ENCODE data around the gene DBX2. TPM values are rescaled to one million over a fixed set of nuclear protein-coding genes. Genes with fewer than 3 reads are reported as not detected.
"Not testable (repeated sequence)": the region's sequence is repeated elsewhere in the genome, so short reads cannot be mapped to it uniquely, and the experiment has no call there.

The DBX2 gene
- not detected for polyA plus RNA-seq (2013, experiment 1 of 2)
- not detected for polyA plus RNA-seq (2013, experiment 2 of 2)

DNA sequence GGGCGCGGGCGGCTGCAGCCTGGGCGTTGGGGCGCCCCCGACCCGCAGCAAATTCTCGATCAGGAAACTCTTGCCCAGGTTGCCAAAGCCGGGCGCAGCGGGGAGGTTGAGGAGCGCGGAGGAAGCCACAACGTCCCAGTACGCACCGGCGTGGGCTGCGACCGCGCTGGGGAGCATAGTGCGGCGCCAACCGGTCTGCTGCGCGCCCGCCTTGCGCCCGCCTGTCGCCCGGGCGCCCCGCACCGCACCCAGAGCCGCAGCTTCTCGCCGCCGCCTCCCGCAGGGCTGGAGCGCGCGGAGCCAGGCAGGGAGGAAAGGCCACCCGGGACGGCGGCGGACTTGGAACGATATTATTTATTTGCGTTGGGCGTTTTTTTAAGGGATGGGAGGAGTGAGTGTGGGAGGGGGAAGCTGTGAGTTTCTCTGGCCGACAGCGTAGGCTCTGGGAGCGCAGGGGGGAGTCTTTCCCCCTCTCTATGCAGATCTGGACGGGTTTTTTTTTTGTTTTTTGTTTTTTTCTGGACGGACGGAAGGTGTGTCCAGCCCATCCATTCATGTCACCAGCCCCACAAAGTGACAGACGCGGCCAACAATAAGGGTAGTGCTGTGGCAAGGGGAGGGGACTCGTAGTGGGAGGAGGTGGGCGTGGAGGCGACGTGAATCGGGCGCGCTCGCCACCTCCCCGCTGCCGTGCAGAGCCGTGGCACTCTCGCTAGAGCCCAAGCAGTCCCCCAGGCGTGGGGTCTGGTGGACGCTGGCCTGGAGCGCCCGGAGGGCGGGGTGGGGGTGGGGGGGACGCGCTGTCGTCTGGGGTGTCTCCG lies at the start of gene DBX2:
Gene DBX2 (minus strand): TSS at position 349 of the 821 bp plus-strand sequence. CDS start 172 bp downstream, at position 177.
- Histone ChIP-seq H4K8ac (ENCODE audit: low read length) (no peak within 1 kb of the TSS), H3K4ac (ENCODE audit: low read depth in 1 of 2, low read length in 2 of 2) (no peak within 1 kb of the TSS), H3K14ac (ENCODE audit: low read length in 2 of 2) (no peak within 1 kb of the TSS), H3K27me3 (ENCODE audit: control insufficient read depth in 1 of 2, insufficient read depth in 1 of 2, low read length in 2 of 2) (peaks cover 7 to 32% of the 10 kb centered on the region in 2 experiments), H2BK12ac (ENCODE audit: low read length in 2 of 2) (no peak within 1 kb of the TSS), H3K79me1 (replicated peaks; ENCODE audit: low read length, poor library complexity, severe bottlenecking) (no peaks in the 10 kb centered on the region), H2AK5ac (ENCODE audit: low read length, severe bottlenecking) (no peak within 1 kb of the TSS), H3K27ac (ENCODE audit: low read length, poor library complexity, severe bottlenecking) (no peak within 1 kb of the TSS), H2BK15ac (ENCODE audit: low read depth, poor library complexity, severe bottlenecking) (no peak within 1 kb of the TSS), H3K18ac (ENCODE audit: low read depth in 1 of 2, low read length in 2 of 2) (no peak within 1 kb of the TSS), H3K36me3 (ENCODE audit: control insufficient read depth in 1 of 2, insufficient read depth in 2 of 2, low read depth in 1 of 2, low read length in 2 of 2) (no peaks in the 10 kb centered on the region), H2BK120ac (ENCODE audit: low read depth, low read length) (no peak within 1 kb of the TSS), H2BK5ac (ENCODE audit: low read depth, low read length, poor library complexity, severe bottlenecking) (no peak within 1 kb of the TSS), H3K4me2 (ENCODE audit: low read length, poor library complexity, severe bottlenecking) (peak within 1 kb of the TSS; percentile 97), H3K23ac (ENCODE audit: low read length in 2 of 2) (no peak within 1 kb of the TSS), H3K9me3 (ENCODE audit: control insufficient read depth, low read length) (no peaks in the 10 kb centered on the region), H2AFZ (ENCODE audit: low read depth, low read length) (no peak within 1 kb of the TSS), H3K4me1 (ENCODE audit: control insufficient read depth, insufficient read depth, low read depth, low read length) (peaks cover 14% of the 10 kb centered on the region), H4K91ac (ENCODE audit: low read length) (no peak within 1 kb of the TSS), H3K9ac (ENCODE audit: low read length) (peak within 1 kb of the TSS; percentile 73), H3K4me3 (ENCODE audit: insufficient read depth in 1 of 2, low read depth in 1 of 2, low read length in 2 of 2) (peak within 1 kb of the TSS; percentile 51 to 80)
- under 1% methylated on average over 62 of the region's 77 CpGs for WGBS
- no peak for DNase-seq

- Histone ChIP-seq H3K14ac (ENCODE audit: low read length in 2 of 2) (no peak overlapping the region), H3K18ac (ENCODE audit: low read depth in 1 of 2, low read length in 2 of 2) (no peak overlapping the region), H2BK12ac (ENCODE audit: low read length in 2 of 2) (no peak overlapping the region), H3K27ac (ENCODE audit: low read length, poor library complexity, severe bottlenecking) (no peak overlapping the region), H4K91ac (ENCODE audit: low read length) (no peak overlapping the region), H3K4me2 (ENCODE audit: low read length, poor library complexity, severe bottlenecking) (no peak overlapping the region), H2BK120ac (ENCODE audit: low read depth, low read length) (no peak overlapping the region), H2BK5ac (ENCODE audit: low read depth, low read length, poor library complexity, severe bottlenecking) (no peak overlapping the region), H3K23ac (ENCODE audit: low read length in 2 of 2) (no peak overlapping the region), H2BK15ac (ENCODE audit: low read depth, poor library complexity, severe bottlenecking) (no peak overlapping the region), H3K9me3 (ENCODE audit: control insufficient read depth, low read length) (no peaks in the 10 kb centered on the region), H3K36me3 (ENCODE audit: control insufficient read depth in 1 of 2, insufficient read depth in 2 of 2, low read depth in 1 of 2, low read length in 2 of 2) (no peaks in the 10 kb centered on the region), H3K9ac (ENCODE audit: low read length) (no peak overlapping the region), H3K4ac (ENCODE audit: low read depth in 1 of 2, low read length in 2 of 2) (no peak overlapping the region), H2AFZ (ENCODE audit: low read depth, low read length) (no peak overlapping the region), H3K79me1 (replicated peaks; ENCODE audit: low read length, poor library complexity, severe bottlenecking) (no peaks in the 10 kb centered on the region), H3K27me3 (ENCODE audit: control insufficient read depth in 1 of 2, insufficient read depth in 1 of 2, low read length in 2 of 2) (peaks cover 0 to 11% of the 10 kb centered on the region in 2 experiments), H4K8ac (ENCODE audit: low read length) (no peak overlapping the region), H3K4me1 (ENCODE audit: control insufficient read depth, insufficient read depth, low read depth, low read length) (no peaks in the 10 kb centered on the region), H2AK5ac (ENCODE audit: low read length, severe bottlenecking) (no peak overlapping the region), H3K4me3 (ENCODE audit: insufficient read depth in 1 of 2, low read depth in 1 of 2, low read length in 2 of 2) (no peak overlapping the region)
- 96% methylated on average over 2 of the region's 2 CpGs for WGBS
- DNase-seq, result no peak
These were observed 47.9 kb upstream of the DBX2 start for GRCh38 chr12:45098766-45099165.

DNA sequence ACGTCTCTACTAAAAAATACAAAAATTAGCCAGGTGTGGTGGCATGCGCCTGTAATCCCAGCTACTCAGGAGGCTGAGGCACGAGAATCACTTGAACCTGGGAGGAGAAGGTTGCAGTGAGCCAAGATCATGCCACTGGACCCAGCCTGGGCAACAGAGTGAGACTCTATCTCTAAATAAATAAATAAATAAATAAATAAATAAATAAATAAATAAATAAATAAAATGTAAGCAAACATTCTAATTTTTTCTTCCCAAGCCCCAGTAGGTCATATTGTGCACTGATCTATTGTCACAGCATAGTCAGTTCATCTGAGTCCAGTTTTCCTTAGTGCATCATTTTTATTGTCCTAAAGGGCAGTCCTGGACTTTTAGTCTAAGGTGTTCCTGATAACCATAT lies 44.5 kb upstream of the DBX2 start:
- 67% methylated on average over 3 of the region's 3 CpGs for WGBS
- DNase-seq, result not testable (repeated sequence)

DNA sequence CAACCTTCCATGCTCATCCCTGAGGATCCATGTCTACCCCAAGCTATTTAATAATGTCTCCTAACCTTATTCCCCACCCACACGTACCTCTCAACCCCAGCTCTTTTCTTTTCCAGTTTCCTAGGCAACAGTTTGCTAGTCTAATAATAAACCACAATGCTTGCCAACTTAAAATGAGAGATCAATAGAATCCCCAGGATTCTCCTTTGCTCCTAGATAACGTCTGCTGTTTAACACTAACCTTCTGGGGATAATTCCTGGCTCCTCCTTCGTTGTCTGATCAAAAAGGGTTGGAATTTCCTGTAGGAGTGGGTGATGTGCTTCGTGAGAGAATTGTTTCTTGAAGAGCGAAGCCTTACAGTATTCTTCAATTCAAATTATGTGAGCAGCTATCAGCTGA lies 42.2 kb upstream of the DBX2 start:
- Histone ChIP-seq H3K4ac (ENCODE audit: low read depth in 1 of 2, low read length in 2 of 2) (no peak overlapping the region), H3K4me1 (ENCODE audit: control insufficient read depth, insufficient read depth, low read depth, low read length) (no peaks in the 10 kb centered on the region), H2BK12ac (ENCODE audit: low read length in 2 of 2) (no peak overlapping the region), H4K91ac (ENCODE audit: low read length) (no peak overlapping the region), H3K9ac (ENCODE audit: low read length) (no peak overlapping the region), H3K14ac (ENCODE audit: low read length in 2 of 2) (no peak overlapping the region), H2BK120ac (ENCODE audit: low read depth, low read length) (no peak overlapping the region), H3K18ac (ENCODE audit: low read depth in 1 of 2, low read length in 2 of 2) (no peak overlapping the region), H3K4me2 (ENCODE audit: low read length, poor library complexity, severe bottlenecking) (no peak overlapping the region), H4K8ac (ENCODE audit: low read length) (no peak overlapping the region), H2BK15ac (ENCODE audit: low read depth, poor library complexity, severe bottlenecking) (no peak overlapping the region), H2AK5ac (ENCODE audit: low read length, severe bottlenecking) (no peak overlapping the region), H3K27me3 (ENCODE audit: control insufficient read depth in 1 of 2, insufficient read depth in 1 of 2, low read length in 2 of 2) (no peaks in the 10 kb centered on the region), H3K4me3 (ENCODE audit: insufficient read depth in 1 of 2, low read depth in 1 of 2, low read length in 2 of 2) (no peak overlapping the region), H2BK5ac (ENCODE audit: low read depth, low read length, poor library complexity, severe bottlenecking) (no peak overlapping the region), H3K9me3 (ENCODE audit: control insufficient read depth, low read length) (no peaks in the 10 kb centered on the region), H3K36me3 (ENCODE audit: control insufficient read depth in 1 of 2, insufficient read depth in 2 of 2, low read depth in 1 of 2, low read length in 2 of 2) (no peaks in the 10 kb centered on the region), H2AFZ (ENCODE audit: low read depth, low read length) (no peak overlapping the region), H3K23ac (ENCODE audit: low read length in 2 of 2) (no peak overlapping the region), H3K27ac (ENCODE audit: low read length, poor library complexity, severe bottlenecking) (no peak overlapping the region), H3K79me1 (replicated peaks; ENCODE audit: low read length, poor library complexity, severe bottlenecking) (no peaks in the 10 kb centered on the region)
- WGBS, result 23% methylated on average over 4 of the region's 5 CpGs
- no peak for DNase-seq

More for the DNA sequence above, 44.5 kb upstream of the DBX2 start:
- not testable (repeated sequence) for H2AFZ ChIP-seq (ENCODE audit: low read depth, low read length); H3K4me2 ChIP-seq (ENCODE audit: low read length, poor library complexity, severe bottlenecking); H2BK5ac ChIP-seq (ENCODE audit: low read depth, low read length, poor library complexity, severe bottlenecking); H2BK12ac ChIP-seq (ENCODE audit: low read length in 2 of 2); H3K4me3 ChIP-seq (ENCODE audit: insufficient read depth in 1 of 2, low read depth in 1 of 2, low read length in 2 of 2); H3K4ac ChIP-seq (ENCODE audit: low read depth in 1 of 2, low read length in 2 of 2); H2BK120ac ChIP-seq (ENCODE audit: low read depth, low read length); H3K9me3 ChIP-seq (ENCODE audit: control insufficient read depth, low read length); H3K4me1 ChIP-seq (ENCODE audit: control insufficient read depth, insufficient read depth, low read depth, low read length); H4K8ac ChIP-seq (ENCODE audit: low read length); H3K9ac ChIP-seq (ENCODE audit: low read length); H3K27me3 ChIP-seq (ENCODE audit: control insufficient read depth in 1 of 2, insufficient read depth in 1 of 2, low read length in 2 of 2); H3K14ac ChIP-seq (ENCODE audit: low read length in 2 of 2); H2AK5ac ChIP-seq (ENCODE audit: low read length, severe bottlenecking); H3K79me1 ChIP-seq (replicated peaks; ENCODE audit: low read length, poor library complexity, severe bottlenecking); H3K23ac ChIP-seq (ENCODE audit: low read length in 2 of 2); H4K91ac ChIP-seq (ENCODE audit: low read length); H3K18ac ChIP-seq (ENCODE audit: low read depth in 1 of 2, low read length in 2 of 2); H3K36me3 ChIP-seq (ENCODE audit: control insufficient read depth in 1 of 2, insufficient read depth in 2 of 2, low read depth in 1 of 2, low read length in 2 of 2); H2BK15ac ChIP-seq (ENCODE audit: low read depth, poor library complexity, severe bottlenecking); H3K27ac ChIP-seq (ENCODE audit: low read length, poor library complexity, severe bottlenecking)
